IPS-11a (cell line): ENCODE results near the gene HIBCH.
"Not testable (repeated sequence)": the region's sequence is repeated elsewhere in the genome, so short reads cannot be mapped to it uniquely, and the experiment has no call there.

ENCODE experiments used
- H3K4me3 ChIP-seq: one replicate; pipeline ENCODE4 v1.5.1; 2013; ENCODE audit warnings: low read depth, low read length, control low read depth

The HIBCH gene

GRCh38 chr2:190319555-190320498 lies at the start of gene HIBCH:
TSS of gene HIBCH (minus strand) at chr2:190319826. CDS start at chr2:190319750, 76 bp downstream.
- peak within 1 kb of the TSS; percentile 81 for H3K4me3 ChIP-seq

- H3K4me3 ChIP-seq: no peak overlapping the region
Measured at GRCh38 chr2:190367091-190367490, 47.5 kb upstream of the HIBCH start.

- H3K4me3 ChIP-seq: no peak overlapping the region
Measured at GRCh38 chr2:190366248-190366753, 46.7 kb upstream of the HIBCH start.

- no peak overlapping the region for H3K4me3 ChIP-seq
Measured at GRCh38 chr2:190365499-190366204, 46.0 kb upstream of the HIBCH start.

GRCh38 chr2:190362894-190363293 lies 43.3 kb upstream of the HIBCH start:
- no peak overlapping the region for H3K4me3 ChIP-seq

- no peak overlapping the region for H3K4me3 ChIP-seq
Measured at GRCh38 chr2:190361572-190361971, 41.9 kb upstream of the HIBCH start.

- H3K4me3 ChIP-seq: no peak overlapping the region
Measured at GRCh38 chr2:190360965-190361364, 41.3 kb upstream of the HIBCH start.

- no peak overlapping the region for H3K4me3 ChIP-seq
Measured at GRCh38 chr2:190360561-190360960, 40.9 kb upstream of the HIBCH start.

GRCh38 chr2:190358655-190359448 lies 39.2 kb upstream of the HIBCH start:
- not testable (repeated sequence) for H3K4me3 ChIP-seq

- H3K4me3 ChIP-seq: no peak overlapping the region
Measured at GRCh38 chr2:190357600-190357999, 38.0 kb upstream of the HIBCH start.

GRCh38 chr2:190355968-190356644 lies 36.5 kb upstream of the HIBCH start:
- no peak overlapping the region for H3K4me3 ChIP-seq

- no peak overlapping the region for H3K4me3 ChIP-seq
Measured at GRCh38 chr2:190354003-190354690, 34.5 kb upstream of the HIBCH start.

- no peak overlapping the region for H3K4me3 ChIP-seq
Measured at GRCh38 chr2:190353537-190353899, 33.9 kb upstream of the HIBCH start.

- no peak overlapping the region for H3K4me3 ChIP-seq
Measured at GRCh38 chr2:190352668-190353536, 33.3 kb upstream of the HIBCH start.

- no peak overlapping the region for H3K4me3 ChIP-seq
Measured at GRCh38 chr2:190351955-190352354, 32.3 kb upstream of the HIBCH start.

GRCh38 chr2:190350371-190350770 lies 30.7 kb upstream of the HIBCH start:
- H3K4me3 ChIP-seq: no peak overlapping the region

- peak overlapping the region; percentile 50 for H3K4me3 ChIP-seq
Measured at GRCh38 chr2:190344276-190344827, 24.7 kb upstream of the HIBCH start.

- H3K4me3 ChIP-seq: peak within 1 kb of the TSS; percentile 50
Measured at GRCh38 chr2:190343536-190344275, 24.1 kb upstream of the HIBCH start, which contains the start of gene INPP1. TSS of gene INPP1 (plus strand) at chr2:190343589. CDS start at chr2:190360103, 16,514 bp downstream.
